B cell (primary cell): ENCODE results near the gene SERGEF. TPM values are rescaled to one million over a fixed set of nuclear protein-coding genes. Genes with fewer than 3 reads are reported as not detected.

Source experiments
- ATAC-seq: fragments of 200-7000 bp; cut with Tn5 transposase; one replicate; pipeline ENCODE4 v1.10.0; 2021; ENCODE audit warnings: low read depth, mild to moderate bottlenecking, moderate number of reproducible peaks, moderate library complexity
- CTCF ChIA-PET: fragments of 350-600 bp; sonication (Branson Sonifier 250); formaldehyde crosslinking; loops from one replicate; lab custom pipeline; 2021; ENCODE audit warnings: antibody characterized with exemption, inconsistent platforms; lab: Charles Lee
- POLR2A ChIA-PET: fragments of 350-600 bp; sonication (Branson Sonifier 250); formaldehyde crosslinking; loops from one replicate; lab custom pipeline; 2021; ENCODE audit warnings: antibody characterized with exemption; lab: Charles Lee
- DNase-seq: peaks from one replicate; pipeline ENCODE4 v3.0.0; 2013
- H2AFZ ChIP-seq: 2 replicates; pipeline ENCODE4 v1.6.1; 2012; ENCODE audit warnings: mild to moderate bottlenecking, low read depth, low read length; ENCODE audit not compliant: insufficient read depth, poor library complexity, severe bottlenecking
- H3K27ac ChIP-seq, 2 donors: 1 replicate in 1 of 2; 2 replicates in 1 of 2; pipeline ENCODE4 v1.5.1; 2012 to 2013; ENCODE audit warnings: low read length in 2 of 2, mild to moderate bottlenecking in 2 of 2, moderate library complexity in 1 of 2
- H3K27me3 ChIP-seq, 4 experiments: fragments of 200-600 bp in 1 of 4; sonication (generic) in 1 of 4; replicated peaks in 1 of 4; 1 replicate in 2 of 4; 2 replicates in 2 of 4; pipeline versions ENCODE4 v1.6.1 to v1.7.0; 2013 to 2016; ENCODE audit warnings: low read length in 3 of 4, mild to moderate bottlenecking in 2 of 4, mixed read lengths in 1 of 4, moderate library complexity in 1 of 4; ENCODE audit not compliant: insufficient read depth in 4 of 4, control insufficient read depth in 3 of 4; ENCODE audit errors: control extremely low read depth in 1 of 4
- H3K36me3 ChIP-seq, 2 experiments: replicated peaks in 1 of 2; 1 replicate in 1 of 2; 2 replicates in 1 of 2; pipeline versions ENCODE4 v1.6.1 to v1.7.1; 2013; ENCODE audit warnings: low read length in 1 of 2; ENCODE audit not compliant: insufficient read depth in 2 of 2, control insufficient read depth in 1 of 2; ENCODE audit errors: control extremely low read depth in 1 of 2, extremely low read depth in 1 of 2
- H3K4me1 ChIP-seq, 2 donors: fragments of 200-600 bp in 1 of 2; sonication (generic) in 1 of 2; 1 replicate in 1 of 2; 2 replicates in 1 of 2; pipeline versions ENCODE4 v1.5.1 to v1.6.1; 2013 to 2017; ENCODE audit warnings: low read length in 2 of 2; ENCODE audit not compliant: control insufficient read depth in 2 of 2, insufficient read depth in 2 of 2
- H3K4me2 ChIP-seq: replicated peaks from 2 replicates; pipeline ENCODE3; 2012; ENCODE audit warnings: mild to moderate bottlenecking, low read depth, low read length; ENCODE audit not compliant: poor library complexity, severe bottlenecking
- H3K4me3 ChIP-seq, 5 experiments: fragments of 200-600 bp in 1 of 5; sonication (generic) in 1 of 5; 1 replicate in 3 of 5; 2 replicates in 2 of 5; pipeline versions ENCODE4 v1.5.1 to v1.7.0; 2011 to 2016; ENCODE audit warnings: low read length in 4 of 5, mild to moderate bottlenecking in 4 of 5, low read depth in 2 of 5, control low read depth in 1 of 5, moderate library complexity in 1 of 5; ENCODE audit not compliant: insufficient read depth in 1 of 5; ENCODE audit errors: control extremely low read depth in 1 of 5, extremely low read depth in 1 of 5
- H3K79me2 ChIP-seq: fragments of 200-600 bp; sonication (generic); one replicate; pipeline ENCODE4 v1.6.0; 2016; ENCODE audit warnings: low read length; ENCODE audit not compliant: control insufficient read depth, insufficient read depth
- H3K9ac ChIP-seq: fragments of 200-600 bp; sonication (generic); 2 replicates; pipeline ENCODE4 v1.6.1; 2017; ENCODE audit warnings: mild to moderate bottlenecking, low read length, moderate library complexity
- H3K9me3 ChIP-seq, 3 donors: one replicate each; pipeline versions ENCODE4 v1.6.1 to v1.7.1; 2013; ENCODE audit warnings: low read length in 2 of 3; ENCODE audit not compliant: control insufficient read depth in 2 of 3, insufficient read depth in 1 of 3; ENCODE audit errors: control extremely low read depth in 1 of 3
- H4K20me1 ChIP-seq: 2 replicates; pipeline ENCODE4 v1.6.0; 2012; ENCODE audit warnings: mild to moderate bottlenecking, low read length; ENCODE audit not compliant: insufficient read depth, control insufficient read depth, poor library complexity, severe bottlenecking
- H3K27ac Mint-ChIP-seq: one replicate; pipeline ENCODE4 v1.8.0; 2021; ENCODE audit warnings: mixed read lengths
- H3K27me3 Mint-ChIP-seq: one replicate; pipeline ENCODE4 v1.8.0; 2021; ENCODE audit warnings: mixed read lengths
- H3K4me1 Mint-ChIP-seq: one replicate; pipeline ENCODE4 v1.8.0; 2021; ENCODE audit warnings: mixed read lengths
- H3K4me3 Mint-ChIP-seq: one replicate; pipeline ENCODE4 v1.8.0; 2021; ENCODE audit warnings: mixed read lengths
- H3K9me3 Mint-ChIP-seq: one replicate; pipeline ENCODE4 v1.8.0; 2022; ENCODE audit warnings: mixed read lengths; ENCODE audit not compliant: insufficient read depth
- EZH2 ChIP-seq: IDR thresholded peaks from 2 replicates; pipeline ENCODE4 v1.6.1; 2012; ENCODE audit warnings: borderline replicate concordance, low read depth, mild to moderate bottlenecking, moderate library complexity, low read length; ENCODE audit not compliant: insufficient read depth, poor library complexity, severe bottlenecking
- WGBS: methylation state at CpG from one replicate; pipeline ENCODE4 v1.1.5; 2013; ENCODE audit warnings: missing lambda C conversion rate; ENCODE audit not compliant: insufficient coverage; 5-methylcytosine and 5-hydroxymethylcytosine counted together
- intact Hi-C: fragments of 100-400 bp; cut with micrococcal nuclease; formaldehyde crosslinking; loops from one replicate; pipeline ENCODE4 v1.10.0; 2022
- polyA plus RNA-seq: library from polyadenylated mRNA; depleted of rRNA; stranded (reverse); fragments of >200 nt; gene quantifications from 2 replicates; pipeline ENCODE4 v1.2.3, GENCODE V29; 2012
- total RNA-seq, 2 donors: library from RNA; stranded (reverse); fragments of 120-200 nt in 1 of 2; gene quantifications; 1 replicate in 1 of 2; 2 replicates in 1 of 2; pipeline versions ENCODE4 v1.2.3 to v1.2.4, GENCODE V29; 2013 to 2022
- TF ChIP-seq, protein P1 (sequence below): fragments of 200-600 bp; IDR thresholded peaks from one replicate; pipeline ENCODE4 v1.8.0; 2022; ENCODE audit warnings: antibody characterized with exemption, mild to moderate bottlenecking

The SERGEF gene
- total and polyA plus RNA-seq, 2 donors (not counting 1 experiment from before 2014, with no cell fraction given), result 24.2 to 54.3 TPM

- no peak overlapping the region for H3K4me3 ChIP-seq
- Mint-ChIP-seq H3K27me3 (no peaks in the 10 kb centered on the region), H3K4me1 (no peaks in the 10 kb centered on the region), H3K9me3 (no peaks in the 10 kb centered on the region), H3K4me3 (no peak overlapping the region), H3K27ac (no peak overlapping the region)
- WGBS, result 94% methylated on average over 2 of the region's 2 CpGs
- ChIA-PET POLR2A (no interaction called here), CTCF (interaction anchor here (0.5 to 1.4 kb wide), 2 partner anchors 21 to 232 kb away, joined by 3 read pairs; no protein-coding TSS in a partner anchor)
- no peaks in the 10 kb centered on the region for H4K20me1 ChIP-seq
- no peak overlapping the region for H3K9ac ChIP-seq
- H3K4me1 ChIP-seq, result no peaks in the 10 kb centered on the region
- no peaks in the 10 kb centered on the region for H3K9me3 ChIP-seq
- intact Hi-C loops, result no loop called here
- H2AFZ ChIP-seq, result no peak overlapping the region
- peaks cover 0 to 1% of the 10 kb centered on the region in 2 experiments for H3K36me3 ChIP-seq
- H3K27me3 ChIP-seq, result no peaks in the 10 kb centered on the region
- no peak overlapping the region for H3K4me2 ChIP-seq
- TF ChIP-seq, protein P1, sequence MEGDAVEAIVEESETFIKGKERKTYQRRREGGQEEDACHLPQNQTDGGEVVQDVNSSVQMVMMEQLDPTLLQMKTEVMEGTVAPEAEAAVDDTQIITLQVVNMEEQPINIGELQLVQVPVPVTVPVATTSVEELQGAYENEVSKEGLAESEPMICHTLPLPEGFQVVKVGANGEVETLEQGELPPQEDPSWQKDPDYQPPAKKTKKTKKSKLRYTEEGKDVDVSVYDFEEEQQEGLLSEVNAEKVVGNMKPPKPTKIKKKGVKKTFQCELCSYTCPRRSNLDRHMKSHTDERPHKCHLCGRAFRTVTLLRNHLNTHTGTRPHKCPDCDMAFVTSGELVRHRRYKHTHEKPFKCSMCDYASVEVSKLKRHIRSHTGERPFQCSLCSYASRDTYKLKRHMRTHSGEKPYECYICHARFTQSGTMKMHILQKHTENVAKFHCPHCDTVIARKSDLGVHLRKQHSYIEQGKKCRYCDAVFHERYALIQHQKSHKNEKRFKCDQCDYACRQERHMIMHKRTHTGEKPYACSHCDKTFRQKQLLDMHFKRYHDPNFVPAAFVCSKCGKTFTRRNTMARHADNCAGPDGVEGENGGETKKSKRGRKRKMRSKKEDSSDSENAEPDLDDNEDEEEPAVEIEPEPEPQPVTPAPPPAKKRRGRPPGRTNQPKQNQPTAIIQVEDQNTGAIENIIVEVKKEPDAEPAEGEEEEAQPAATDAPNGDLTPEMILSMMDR, result no peak
- TF ChIP-seq EZH2, result no peak
- H3K79me2 ChIP-seq, result no peaks in the 10 kb centered on the region
- ATAC-seq (no peak), DNase-seq (no peak)
- H3K27ac ChIP-seq, result no peak overlapping the region
These were observed 200.6 kb downstream of the SERGEF start for GRCh38 chr11:17812091-17812864.

DNA sequence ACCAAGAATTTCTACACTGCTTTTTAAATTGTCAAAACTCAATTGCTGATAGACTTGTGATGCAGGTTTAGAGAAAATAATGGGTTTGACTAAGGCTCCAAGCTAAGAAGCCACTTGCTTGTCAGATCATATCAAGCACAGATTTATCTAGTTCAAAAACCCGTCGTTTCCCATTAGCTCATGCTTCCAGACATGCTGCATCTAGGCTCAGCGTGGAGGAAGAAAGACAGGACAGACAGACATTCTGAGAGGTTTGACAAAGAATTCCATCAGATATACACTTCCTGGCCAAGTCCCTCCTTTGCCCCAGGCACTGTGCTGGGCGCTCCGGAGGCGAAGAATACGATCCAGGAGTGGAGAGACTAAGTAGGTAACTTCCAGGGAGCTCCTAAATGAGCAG lies 201.5 kb downstream of the SERGEF start:
- H3K27me3 Mint-ChIP-seq, result no peaks in the 10 kb centered on the region
- intact Hi-C loops, result no loop called here
- H3K9me3 ChIP-seq, result no peaks in the 10 kb centered on the region
- no peak overlapping the region for H3K9ac ChIP-seq
- no peaks in the 10 kb centered on the region for H3K4me1 Mint-ChIP-seq
- no peak for DNase-seq
- H3K4me3 Mint-ChIP-seq, result no peak overlapping the region
- no peaks in the 10 kb centered on the region for H3K27me3 ChIP-seq
- no peak for ATAC-seq
- H2AFZ ChIP-seq, result no peak overlapping the region
- H3K27ac ChIP-seq, result no peak overlapping the region
- H3K9me3 Mint-ChIP-seq, result no peaks in the 10 kb centered on the region
- H3K36me3 ChIP-seq, result peaks cover 0 to 1% of the 10 kb centered on the region in 2 experiments
- CTCF ChIA-PET, result no interaction called here
- no peaks in the 10 kb centered on the region for H3K79me2 ChIP-seq
- no peaks in the 10 kb centered on the region for H3K4me1 ChIP-seq
- WGBS, result 100% methylated on average over 4 of the region's 7 CpGs
- H3K4me2 ChIP-seq, result no peak overlapping the region
- POLR2A ChIA-PET, result interaction anchor here (0.7 kb wide), 1 partner anchor 27 kb away, joined by 4 read pairs; no protein-coding TSS in a partner anchor
- TF ChIP-seq EZH2, result no peak
- TF ChIP-seq, protein P1, result no peak
- H4K20me1 ChIP-seq, result no peaks in the 10 kb centered on the region
- no peak overlapping the region for H3K4me3 ChIP-seq
- H3K27ac Mint-ChIP-seq, result no peak overlapping the region
